GM19463 (cell line): Measurements from ENCODE around the gene ARL5A.
A peak's percentile ranks its signal among the peaks of the same experiment; 100 is the strongest.
"Not testable (repeated sequence)": the region's sequence is repeated elsewhere in the genome, so short reads cannot be mapped to it uniquely, and the experiment has no call there.

Experiments used
- ATAC-seq: cut with Tn5 transposase; IDR thresholded peaks from one replicate; pipeline ENCODE4 v1.9.1; 2021; ENCODE audit warnings: mild to moderate bottlenecking, moderate library complexity; ENCODE audit not compliant: unreplicated experiment

Gene ARL5A, protein sequence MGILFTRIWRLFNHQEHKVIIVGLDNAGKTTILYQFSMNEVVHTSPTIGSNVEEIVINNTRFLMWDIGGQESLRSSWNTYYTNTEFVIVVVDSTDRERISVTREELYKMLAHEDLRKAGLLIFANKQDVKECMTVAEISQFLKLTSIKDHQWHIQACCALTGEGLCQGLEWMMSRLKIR

GRCh38 chr2:151828143-151828889, at the start of gene ARL5A:
Gene ARL5A (minus strand): TSS chr2:151828421. CDS start chr2:151828176, 245 bp downstream.
- ATAC-seq: peak; percentile 93

GRCh38 chr2:151875631-151876030, 47.4 kb upstream of the ARL5A start:
- ATAC-seq: not testable (repeated sequence)

- no peak for ATAC-seq
Observed at GRCh38 chr2:151872463-151872862, 44.2 kb upstream of the ARL5A start.

DNA sequence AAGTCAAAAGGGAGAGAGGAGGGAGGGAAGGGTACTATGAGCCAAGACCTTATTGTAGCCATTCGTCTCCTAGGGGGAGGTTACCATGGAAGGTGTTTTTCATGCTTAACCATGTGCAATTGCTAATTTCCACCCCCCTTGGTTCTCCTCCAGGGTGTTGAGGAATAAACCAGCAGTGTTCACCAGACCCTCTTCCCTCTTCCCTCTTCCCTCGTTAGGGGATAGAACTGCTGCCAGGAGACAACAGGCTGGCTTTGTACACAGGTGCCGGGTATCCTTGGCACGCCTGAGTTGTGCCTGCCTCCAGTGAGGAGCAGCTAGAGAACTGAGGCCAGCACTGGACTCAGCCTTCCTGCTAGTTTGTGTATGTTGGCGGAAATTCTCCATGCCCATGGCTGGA, 41.1 kb upstream of the ARL5A start:
- ATAC-seq: no peak

GRCh38 chr2:151862700-151863099, 34.5 kb upstream of the ARL5A start:
- ATAC-seq: peak; percentile 99

- no peak for ATAC-seq
Observed at GRCh38 chr2:151861174-151861573, 33.0 kb upstream of the ARL5A start.

DNA sequence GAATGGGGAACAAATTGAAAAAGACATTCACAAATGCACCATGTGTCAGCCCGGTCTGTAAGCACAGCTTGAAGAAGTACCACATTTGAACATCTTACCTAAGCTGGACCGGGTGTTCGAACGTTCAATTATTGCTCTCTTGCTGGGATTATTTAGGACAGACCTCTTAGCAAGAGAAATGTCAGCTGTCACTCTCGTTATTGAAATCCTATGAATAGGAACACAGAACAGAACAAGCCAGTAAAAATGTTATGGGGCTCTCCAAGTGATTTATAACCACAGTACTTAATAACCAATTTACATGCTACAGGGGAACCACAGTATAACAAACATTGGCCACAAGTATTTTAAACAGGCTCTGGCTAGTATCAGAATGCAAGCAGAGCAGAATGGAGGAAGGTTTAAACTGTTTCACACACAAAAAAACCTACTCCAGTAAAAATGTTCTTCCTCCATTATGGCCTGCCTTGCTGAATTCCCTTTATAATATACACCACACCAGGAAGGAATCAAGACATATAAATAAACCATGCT, 32.5 kb upstream of the ARL5A start:
- ATAC-seq: no peak

DNA sequence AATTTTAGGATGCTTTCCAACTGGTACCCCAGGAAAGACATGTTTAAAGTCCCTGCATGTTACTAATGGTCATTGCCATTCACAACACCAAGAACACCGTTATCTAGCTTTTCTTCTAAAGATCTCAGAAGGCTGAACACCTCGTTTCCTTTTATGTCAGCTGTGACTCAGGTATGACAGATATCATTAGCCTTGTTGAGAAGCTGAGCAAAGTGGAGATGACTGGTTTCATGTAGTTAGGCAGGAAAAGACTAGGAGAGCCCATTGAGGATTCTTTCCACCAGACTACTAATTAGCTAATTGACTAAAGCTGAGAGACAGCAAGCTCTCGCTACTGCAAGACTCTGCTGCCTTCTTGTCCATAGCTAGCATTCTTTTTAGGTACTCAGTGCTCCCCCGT, 32.0 kb upstream of the ARL5A start:
- no peak for ATAC-seq

DNA sequence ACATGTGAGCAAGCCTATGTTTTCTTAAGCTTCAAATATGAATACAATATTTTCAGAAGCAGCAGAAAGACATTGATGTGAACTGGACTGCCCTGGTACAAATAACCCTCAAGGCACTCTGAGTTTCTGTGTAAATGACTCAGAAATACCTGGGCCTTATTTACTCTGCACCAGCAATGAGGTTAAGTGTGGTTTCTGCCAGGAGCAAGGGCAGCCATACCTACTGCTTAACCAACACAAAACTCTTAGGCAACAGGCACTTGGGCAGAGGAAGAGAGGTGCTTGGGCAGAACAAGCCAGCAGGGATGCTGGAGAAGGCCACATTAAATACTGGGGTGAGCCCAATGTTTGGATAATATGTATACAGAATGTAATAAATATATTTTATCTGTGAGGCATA, 29.4 kb upstream of the ARL5A start:
- ATAC-seq: no peak

- ATAC-seq: no peak
Observed at GRCh38 chr2:151855111-151855510, 26.9 kb upstream of the ARL5A start.

GRCh38 chr2:151853070-151853758, 25.0 kb upstream of the ARL5A start:
- no peak for ATAC-seq

- ATAC-seq: peak; percentile 44
Observed at GRCh38 chr2:151852260-151853069, 24.2 kb upstream of the ARL5A start.

DNA sequence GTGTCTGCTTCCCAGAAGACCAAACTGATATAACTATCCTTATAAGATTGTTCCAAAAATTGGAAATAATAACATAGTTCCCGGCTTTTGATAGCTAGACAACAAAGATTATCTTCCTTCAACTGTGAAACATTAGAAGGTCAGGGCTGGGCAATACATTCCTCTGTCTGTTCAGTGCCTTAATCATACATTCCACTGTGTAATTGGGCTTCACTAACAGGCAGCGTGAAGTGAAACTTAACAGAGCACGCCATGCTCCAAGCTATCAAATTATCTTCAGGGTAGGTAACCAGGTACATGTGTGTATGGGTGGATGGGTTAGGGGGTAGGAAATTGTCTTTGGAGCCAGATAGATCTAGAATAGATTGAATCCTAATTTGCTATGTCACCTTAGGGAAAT, 23.5 kb upstream of the ARL5A start:
- no peak for ATAC-seq

GRCh38 chr2:151849413-151850010, 21.3 kb upstream of the ARL5A start:
- ATAC-seq: no peak

GRCh38 chr2:151845884-151846283, 17.7 kb upstream of the ARL5A start:
- ATAC-seq: peak; percentile 42

DNA sequence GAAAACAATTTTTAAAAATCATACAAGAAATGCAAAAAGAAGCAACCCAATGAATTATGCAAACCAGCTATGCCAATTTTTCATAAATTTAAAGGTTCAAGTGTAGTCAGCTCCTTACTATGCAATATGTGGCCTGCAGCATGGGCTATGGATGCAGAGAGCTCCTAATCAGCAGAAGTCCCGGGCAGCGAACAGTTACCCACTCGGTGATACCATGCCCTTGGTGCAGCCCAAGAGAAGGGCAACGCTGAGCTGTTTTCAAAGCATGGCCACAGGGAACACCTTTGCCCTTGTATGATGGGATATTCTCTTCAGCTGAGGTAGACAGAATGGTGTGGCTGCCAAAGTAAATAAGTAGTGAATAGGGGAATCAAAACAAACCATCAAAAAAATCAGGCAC, 17.3 kb upstream of the ARL5A start:
- ATAC-seq: no peak

- no peak for ATAC-seq
Observed at GRCh38 chr2:151844211-151844896, 16.1 kb upstream of the ARL5A start.

DNA sequence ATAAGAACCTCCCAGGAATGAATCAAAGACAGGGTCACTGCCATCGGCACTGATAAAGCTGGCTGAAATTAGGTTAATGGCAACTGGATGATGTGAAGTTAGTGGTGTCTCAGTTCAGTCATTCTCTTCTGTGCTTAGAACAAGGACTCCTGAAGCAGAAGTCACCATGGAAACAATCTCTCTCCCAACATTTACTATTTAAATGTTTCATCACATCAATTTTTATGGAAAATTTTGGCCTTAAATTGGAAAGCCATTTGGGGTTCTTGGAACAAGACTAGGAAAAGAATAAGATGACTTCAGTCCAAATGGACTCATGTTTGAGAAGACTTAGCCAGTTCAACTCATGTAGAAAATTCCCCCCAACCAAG, 15.5 kb upstream of the ARL5A start:
- ATAC-seq: no peak

GRCh38 chr2:151842830-151843690, 14.8 kb upstream of the ARL5A start:
- ATAC-seq: no peak
